Measurements from ENCODE around the gene HOXC9.
"Not testable (repeated sequence)": the region's sequence is repeated elsewhere in the genome, so short reads cannot be mapped to it uniquely, and the experiment has no call there.

The HOXC9 gene

DNA sequence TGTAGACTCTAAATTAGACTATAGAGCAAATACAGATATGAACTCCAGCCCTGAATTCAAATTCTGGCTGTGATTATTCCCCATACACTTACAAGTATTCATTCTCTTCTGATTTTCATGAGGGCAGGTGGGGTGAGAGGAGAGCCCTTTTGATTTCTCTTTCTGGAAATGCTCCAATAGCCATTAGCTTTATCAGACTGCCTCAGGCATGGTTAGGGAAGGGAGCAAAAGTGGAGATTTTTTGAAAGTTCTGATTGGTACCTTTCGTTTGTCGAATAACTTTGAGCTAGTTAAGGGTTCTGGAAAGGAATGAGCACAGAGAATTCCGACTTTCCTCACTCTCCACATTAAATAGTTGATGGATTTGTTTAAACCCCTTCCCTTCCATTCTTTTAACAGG, 40.7 kb downstream of the HOXC9 start:
- no peak for FAIRE-seq

DNA sequence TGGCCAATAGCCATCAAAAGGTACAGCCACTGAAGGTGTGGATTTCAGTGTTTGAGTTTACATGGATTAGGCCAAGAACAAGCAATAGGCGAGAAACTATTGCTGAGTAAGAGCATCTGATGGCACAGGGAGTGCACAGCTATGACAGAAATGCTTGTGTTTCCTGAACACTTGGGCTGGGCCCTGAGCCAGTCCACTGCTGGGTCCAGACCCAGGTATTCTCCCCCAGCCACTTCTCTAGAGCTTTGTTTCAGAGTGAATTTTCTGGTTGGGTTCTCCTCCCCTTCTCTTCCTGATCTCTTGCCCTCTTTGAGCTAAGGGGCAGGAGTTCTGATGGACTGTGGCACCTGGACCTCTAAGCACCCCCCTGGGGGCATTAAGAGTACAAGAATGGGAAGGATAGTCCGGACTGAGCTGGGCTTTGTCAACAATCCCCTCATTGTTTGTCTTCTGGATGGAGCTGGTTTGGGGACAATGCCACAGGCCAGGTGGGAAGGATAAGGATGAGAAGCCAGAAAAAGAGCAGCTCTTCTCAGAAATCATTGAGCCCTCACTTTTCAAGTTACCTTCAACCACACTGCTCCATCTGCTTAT, 41.2 kb downstream of the HOXC9 start:
- FAIRE-seq: no peak

DNA sequence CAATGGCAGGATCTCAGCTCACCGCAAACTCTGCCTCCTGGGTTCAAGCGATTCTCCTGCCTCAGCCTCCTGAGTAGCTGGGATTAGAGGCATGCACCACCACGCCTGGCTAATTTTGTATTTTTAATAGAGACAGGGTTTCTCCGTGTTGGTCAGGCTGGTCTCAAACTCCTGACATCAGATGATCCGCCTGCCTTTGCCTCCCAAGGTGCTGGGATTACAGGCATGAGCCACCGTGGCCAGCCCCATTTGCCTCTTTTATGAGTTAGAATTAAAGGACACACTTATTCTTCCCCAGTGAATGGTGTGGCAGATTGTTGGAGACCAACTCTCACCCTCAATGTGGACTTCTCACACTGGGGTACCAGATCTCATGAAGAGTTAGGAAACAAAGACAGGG, 42.1 kb downstream of the HOXC9 start:
- not testable (repeated sequence) for FAIRE-seq

DNA sequence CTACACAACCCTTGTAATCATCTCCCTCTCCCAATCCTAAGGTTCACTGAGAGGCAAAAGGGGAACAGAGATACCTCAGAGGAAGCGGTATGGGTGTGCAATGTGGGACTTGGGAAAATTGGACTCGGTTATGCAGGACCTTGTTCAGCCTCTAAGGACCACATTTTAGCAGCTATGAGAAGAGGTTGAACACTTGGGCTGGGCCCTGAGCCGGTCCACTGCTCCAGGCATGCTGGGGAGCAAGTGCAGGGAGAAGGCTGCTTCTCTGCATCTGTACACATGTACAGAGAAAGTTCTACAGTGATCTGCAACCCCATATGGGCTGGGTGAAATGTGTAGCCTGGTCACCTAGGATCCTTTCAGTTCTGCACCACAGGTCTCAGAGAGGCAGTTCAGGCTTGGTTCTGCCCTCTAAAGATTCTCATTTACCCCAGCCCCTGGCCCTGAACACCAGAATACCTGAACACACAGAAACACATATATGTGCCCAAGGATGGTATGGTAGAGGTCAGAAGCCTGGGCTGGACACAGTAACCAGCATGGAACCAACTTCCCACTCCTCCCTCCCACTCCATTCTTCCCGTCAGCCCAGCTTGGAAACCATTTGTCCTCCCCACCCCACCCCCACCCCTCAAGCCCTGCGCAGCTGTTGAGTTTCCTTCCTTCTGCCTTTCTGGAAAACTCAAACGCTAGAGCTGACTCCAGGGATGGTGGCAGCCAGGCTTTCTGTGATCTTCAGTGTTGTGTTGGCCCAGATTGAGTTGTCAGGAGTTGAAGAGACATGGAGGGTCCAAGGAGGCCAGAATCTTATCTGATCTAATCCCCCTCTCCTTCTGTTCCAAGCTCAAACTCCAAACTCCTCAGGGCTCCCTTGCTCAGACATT, 43.3 kb downstream of the HOXC9 start:
- FAIRE-seq: no peak

DNA sequence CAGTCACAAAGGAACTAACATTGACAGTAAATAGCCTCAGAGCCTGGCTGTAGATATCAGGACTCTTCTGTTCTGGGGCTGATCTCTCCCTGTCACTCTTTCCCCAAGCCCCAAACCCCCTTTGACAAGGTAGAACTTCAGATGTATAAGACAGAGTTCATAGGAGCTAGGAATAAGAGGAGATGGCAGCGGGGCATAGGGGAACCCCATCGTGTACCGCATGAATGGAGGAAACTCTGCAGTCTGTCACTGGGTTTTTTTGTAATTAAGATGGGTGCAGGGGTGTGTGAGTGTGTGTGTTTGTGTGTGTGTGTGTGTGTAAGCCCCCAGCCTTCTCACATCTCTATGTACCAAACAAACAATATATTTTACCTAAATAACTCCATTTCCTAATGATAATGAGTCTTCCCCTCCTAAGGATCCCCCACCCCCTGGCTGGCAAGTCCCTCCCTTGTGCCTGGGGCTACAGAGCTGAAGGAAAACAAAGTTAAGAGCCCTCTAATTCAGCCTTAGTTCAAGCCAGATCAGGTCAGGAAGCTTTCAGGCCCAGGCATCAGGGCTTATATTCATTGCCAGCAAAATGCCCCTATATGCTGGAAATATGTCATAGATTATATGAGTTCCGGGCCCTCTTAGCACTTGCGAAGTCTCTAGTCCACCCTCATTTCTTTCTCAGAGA, 44.6 kb downstream of the HOXC9 start:
- no peak for FAIRE-seq

DNA sequence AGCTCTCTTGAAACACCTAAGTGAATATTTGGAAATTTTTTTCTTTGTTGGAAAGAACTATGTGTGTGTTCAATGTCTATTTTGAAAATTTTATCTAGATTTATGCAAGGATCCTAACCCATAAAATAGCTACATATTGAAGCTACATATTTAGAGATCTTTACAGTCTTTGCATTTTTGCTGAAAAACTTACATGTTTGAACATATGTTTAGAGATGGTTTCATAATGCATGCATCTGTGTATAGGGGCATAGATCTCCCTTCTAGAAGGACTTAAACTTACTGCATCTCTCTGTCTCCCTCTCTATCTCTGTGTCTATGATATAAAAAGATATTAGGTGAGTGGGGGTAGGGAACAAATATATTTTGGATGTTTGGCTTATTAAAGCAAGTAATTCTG, 45.4 kb downstream of the HOXC9 start:
- FAIRE-seq: no peak

DNA sequence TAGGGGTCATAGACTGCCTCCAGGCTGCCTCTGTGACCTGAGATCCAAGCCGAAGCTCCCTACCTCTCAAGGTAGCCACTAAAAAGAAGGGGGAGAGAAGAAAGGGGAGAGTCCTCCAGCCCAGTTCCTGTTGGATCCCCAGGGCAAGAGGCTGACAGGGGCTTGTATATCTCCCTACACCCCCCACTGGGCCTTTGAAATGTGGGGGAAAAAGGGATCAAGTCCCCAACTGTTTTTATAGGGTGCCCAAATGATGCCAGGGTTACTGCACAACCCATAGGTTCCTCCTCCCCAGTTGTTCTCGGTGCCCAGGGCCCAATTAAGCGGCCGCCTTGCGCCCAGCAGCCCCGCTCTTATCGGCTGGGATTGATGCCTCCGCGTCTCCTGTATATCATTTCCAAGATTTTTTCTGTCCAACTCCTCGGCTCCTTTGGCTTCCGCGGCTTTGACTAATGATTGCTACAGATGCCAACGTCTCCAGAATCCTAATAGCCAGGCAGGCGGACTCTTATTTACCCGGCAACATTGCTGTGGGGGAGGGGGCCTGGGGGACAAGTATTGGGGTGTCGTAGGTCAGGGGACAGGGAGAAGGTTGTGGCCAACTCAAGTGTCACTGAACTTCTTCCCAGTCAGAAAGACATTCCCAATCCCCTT, 46.0 kb downstream of the HOXC9 start:
- no peak for FAIRE-seq

DNA sequence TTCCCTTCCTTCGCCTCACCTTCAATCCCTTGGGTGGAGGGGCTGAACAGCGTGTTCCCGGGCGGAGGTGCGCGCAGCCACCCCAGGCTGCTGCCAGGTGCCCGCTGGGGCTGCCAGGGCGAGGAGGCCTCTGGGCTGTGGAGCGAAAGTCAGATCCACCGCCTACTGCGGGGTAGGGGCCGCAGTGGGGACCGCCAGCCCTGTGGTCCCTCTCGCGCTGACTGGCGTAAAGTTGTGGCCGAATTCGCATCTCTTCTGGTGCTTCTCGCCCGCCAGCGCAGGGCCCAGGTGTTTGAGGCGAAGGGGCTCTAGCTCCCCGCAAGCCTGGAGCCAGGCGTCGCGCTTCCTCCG, 46.8 kb downstream of the HOXC9 start:
- no peak for FAIRE-seq

DNA sequence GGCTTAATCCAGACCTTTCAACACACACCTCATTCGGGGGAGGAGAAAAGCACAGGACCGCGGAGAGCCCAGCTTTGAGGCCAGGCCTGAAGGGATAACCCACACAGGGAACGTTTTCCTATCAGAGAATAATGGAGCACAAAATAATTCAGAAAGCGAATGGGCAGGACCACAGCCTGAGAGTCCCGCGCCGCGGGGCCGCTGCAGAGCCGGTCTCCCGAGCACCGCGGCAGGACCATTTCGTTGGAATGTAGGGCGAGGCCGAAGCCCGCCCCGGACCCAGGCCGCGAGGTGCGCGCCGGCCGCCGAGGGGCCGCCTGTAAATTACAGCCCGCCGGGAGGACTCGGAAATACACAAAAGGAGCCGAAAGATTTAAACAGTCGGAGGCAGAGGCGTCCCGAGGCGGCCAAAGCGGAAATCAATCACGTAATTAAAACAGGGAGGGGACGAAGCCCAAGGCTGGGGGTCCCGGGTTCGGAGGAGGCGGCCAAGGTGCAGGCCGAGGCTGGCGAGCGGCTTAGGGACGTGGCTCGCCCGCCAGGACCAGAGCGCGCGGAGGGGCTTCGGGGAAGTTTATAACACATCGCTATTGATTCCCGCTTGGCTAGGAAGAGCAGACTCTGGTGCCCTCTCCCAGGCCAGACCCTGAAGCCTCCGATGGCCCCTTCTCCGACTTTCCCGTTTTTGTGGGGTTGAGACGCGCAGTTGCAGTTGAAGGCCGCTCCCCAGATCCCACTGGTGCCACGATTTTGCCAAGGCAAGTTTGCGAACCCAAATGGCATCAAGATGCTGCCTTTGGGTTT, 47.4 kb downstream of the HOXC9 start:
- no peak for FAIRE-seq

DNA sequence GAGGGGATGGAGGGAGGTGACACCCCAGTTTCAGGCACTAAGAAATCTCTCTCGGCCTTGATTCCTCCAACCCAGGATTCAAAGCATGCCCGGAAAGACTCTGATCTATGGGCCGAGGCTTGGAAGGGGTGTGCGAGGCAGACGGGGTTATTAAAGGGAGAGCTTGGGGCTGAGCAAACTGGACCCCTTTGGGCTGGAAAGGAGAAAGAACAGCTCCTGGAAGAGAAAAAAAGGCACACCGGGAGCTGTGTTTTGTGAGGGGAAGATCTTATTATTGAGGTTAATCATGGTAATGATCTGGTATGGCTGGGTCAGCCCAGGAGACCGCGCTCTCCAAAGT, 48.0 kb downstream of the HOXC9 start:
- FAIRE-seq: no peak

DNA sequence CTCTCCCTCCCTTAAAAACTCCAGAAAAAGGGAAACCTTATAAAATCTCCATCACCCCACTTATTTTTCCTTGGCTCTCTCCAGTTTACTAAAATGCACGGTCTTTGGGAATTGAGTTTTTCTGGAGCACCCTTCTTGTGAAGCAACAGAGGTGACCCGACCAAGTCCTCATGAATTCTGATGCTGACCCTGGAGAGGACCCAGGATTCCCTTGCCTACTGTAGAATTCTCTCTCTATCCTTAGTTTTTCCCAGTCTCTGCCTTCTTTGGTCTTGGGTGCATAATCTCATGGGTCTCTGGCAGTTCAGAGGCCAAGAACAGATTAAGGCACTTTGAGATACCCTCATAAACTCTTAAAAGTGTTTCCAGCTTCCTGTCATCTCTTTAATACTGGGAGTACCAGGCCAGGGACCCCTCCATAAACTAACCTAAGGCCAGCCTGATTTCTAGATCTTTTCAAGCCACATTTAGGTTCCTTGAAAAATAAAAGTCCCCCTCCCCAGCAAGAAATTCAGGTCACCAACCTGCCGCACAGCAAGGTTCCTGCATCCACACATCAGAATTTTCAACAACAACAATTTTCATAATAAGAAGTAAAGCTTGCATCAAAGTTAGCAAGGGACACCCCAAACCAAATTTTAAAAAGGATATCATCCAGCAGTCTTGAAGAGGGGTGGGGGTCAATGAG, 48.6 kb downstream of the HOXC9 start:
- no peak for FAIRE-seq

DNA sequence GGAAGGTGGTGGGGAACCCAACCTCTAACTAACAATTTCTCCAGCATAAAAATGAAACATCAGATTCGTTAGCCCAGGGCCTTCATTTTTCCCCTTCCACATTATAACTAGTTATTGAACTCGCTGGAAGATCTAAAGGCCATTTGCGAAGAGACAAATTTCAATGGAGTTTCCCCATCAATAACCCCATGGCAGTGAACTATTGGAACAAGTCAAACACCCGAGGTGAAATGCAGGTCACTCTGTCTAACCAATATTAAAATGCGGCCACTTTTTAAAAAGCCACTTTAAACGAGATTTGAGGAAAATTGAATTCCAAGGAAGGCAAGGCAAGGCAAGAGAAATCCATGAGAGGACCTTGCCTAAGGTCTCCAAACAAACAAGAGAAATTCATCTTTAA, 49.1 kb downstream of the HOXC9 start:
- no peak for FAIRE-seq

DNA sequence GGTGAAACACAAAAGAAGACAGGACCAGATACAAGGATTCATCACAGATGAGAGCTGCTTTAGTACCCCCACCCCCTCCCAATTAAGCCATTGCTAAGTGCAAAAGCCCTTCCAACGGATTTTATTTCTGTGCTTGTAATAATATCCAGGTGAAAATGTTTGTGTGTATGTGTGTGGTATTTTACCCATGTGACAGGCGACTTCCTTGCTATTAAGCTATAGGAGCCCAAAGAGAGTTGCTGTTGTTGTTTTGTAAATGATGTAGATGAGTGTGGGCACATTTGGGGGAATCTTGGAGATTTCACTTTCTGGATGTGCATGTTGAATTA, 50.5 kb downstream of the HOXC9 start:
- FAIRE-seq: no peak

DNA sequence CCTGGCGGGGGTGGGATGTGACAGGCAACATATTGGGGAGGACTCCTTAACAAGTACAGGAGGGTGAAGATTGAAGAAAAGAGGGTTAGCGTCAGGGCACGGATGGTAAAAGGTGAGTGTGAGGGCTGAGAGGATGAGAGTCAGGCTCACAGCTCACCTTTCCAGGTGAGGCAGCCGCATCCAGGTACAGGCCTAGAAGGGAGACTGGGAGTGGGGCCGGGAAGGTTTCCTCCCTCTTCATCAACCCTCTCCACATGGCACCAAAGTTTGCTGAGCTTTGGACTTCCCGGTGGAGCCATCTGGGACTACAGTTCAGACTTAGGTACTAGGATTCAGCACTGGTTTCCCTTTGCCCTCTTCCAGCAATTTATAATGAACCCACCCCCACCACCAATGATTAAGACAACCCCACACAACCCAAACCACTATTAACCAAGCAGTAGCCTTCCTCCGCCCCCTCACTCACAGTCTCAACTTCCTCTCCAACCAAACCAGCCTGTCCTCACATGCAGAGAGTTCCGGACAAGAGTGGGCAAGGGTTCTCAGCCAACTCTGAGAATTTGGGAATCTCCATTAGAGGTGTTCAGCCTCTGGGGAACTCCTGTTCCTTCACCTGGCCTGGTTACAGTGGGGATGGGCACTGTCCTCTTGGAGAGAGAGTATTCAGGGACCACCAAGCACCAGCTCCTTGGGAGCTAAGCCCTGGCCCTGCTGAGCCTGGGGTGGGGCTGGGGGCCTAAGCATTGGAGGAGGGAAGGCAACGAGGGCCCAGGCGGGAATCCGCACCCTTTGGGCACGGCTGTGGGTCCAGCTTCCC, 51.3 kb downstream of the HOXC9 start:
- FAIRE-seq: no peak

DNA sequence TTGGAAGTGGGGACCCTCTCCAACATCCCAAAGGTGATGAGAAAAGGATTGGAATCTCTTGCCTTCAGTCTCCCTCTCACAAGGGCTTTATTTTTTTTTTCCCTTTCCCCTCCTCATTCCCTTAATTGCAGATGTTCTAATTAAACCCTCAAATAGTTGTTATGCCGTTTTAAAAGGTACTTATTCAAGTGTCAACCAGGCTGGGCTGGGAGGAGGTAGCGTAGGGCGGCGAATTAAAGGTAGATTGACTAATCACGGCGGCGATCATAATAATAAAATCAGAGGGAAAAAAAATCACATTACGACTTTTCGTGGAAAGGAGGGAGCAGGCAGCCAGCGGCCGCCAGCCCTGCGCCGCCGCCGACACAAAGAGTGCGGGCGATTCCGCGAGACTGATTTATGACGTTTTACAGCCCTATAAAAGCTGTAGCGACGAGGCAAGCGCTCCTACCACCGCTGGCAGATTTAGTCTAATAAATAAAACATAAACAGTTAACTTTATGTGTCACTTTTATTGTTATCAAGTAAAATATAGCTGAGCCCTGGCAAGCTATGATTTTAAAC, 52.0 kb downstream of the HOXC9 start:
- FAIRE-seq: no peak

DNA sequence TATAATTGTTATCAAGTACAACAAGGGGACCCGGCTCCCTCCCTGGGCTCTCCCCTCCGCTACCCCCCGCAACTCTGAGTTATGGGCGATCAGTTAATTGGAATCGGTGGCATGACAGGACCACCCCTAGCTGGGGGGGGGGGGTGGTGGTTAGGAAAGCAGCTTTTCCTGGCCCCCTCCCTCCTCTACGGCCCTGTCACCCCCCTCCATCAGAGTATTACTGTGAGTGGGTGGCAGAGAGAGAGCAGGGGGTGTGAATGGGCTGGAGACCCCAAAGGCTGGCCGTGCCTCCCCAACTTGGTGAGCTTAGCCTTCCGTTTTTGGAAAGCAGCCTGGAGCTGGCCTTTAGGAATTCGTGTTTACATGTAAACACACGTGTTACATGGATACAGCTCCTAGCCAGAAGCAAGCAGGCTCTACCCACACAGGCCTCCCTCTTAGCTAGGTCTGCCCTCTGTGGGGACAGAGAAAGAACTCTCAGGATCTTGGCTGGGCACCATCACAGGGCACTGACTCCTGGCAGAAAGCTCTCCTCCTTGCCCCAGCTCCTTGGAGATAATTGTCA, 52.6 kb downstream of the HOXC9 start:
- no peak for FAIRE-seq

Measured in TTC549 (cell line).